Esophagus mucosa (tissue), 1 donor: ENCODE data around the gene BEND5. TPM values are rescaled to one million over a fixed set of nuclear protein-coding genes. Genes with fewer than 3 reads are reported as not detected.

Source experiments
- ATAC-seq: fragments of 200-7000 bp; cut with Tn5 transposase; one replicate; pipeline ENCODE4 v1.9.1; 2020
- total RNA-seq: library from RNA; stranded (reverse); gene quantifications from one replicate; pipeline ENCODE4 v1.2.4, GENCODE V29; 2023
- donor health status: DM: yes; HTN: yes; CAD: no.

Gene BEND5
- total RNA-seq, 1 donor from 2014 or later, result 0.24 TPM

DNA sequence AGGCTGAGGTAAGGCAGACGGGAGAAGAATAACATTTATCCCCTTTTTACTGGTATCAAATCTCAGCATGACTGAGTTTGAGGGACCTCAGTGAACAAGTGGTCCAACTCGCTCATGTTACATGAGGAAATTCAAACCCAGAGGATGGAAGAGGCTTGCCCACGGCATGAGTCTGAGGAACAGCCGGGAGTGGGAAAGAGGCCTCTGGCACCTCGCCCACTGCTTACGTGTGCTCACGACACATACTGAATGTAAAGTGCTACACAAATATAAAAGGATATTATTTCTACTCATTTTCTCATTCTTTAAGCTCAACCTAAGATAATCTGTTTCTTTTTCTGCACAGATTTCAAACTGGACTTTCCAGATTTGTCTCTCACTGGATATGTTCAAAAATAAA, 14.7 kb downstream of the BEND5 start:
- ATAC-seq, result no peak

DNA sequence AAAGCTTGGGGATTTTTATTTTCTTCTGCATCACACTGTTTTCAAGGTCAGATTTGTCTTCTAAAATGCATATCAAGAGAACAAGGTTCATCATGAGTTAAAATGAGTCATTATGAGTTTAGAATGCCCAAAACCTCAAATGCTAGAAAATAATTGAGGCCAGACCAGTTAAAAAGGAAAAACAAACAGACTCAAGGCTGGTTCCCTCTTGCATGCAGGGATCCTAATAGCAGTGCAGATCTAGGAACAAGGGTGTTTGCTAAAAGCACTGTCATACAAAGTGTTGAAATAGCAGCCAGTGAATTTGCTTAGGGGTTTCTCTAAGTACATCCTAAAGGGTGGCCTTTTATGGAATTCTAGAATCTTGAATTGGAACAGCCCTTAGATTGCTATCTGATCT, 15.3 kb downstream of the BEND5 start:
- ATAC-seq, result no peak

DNA sequence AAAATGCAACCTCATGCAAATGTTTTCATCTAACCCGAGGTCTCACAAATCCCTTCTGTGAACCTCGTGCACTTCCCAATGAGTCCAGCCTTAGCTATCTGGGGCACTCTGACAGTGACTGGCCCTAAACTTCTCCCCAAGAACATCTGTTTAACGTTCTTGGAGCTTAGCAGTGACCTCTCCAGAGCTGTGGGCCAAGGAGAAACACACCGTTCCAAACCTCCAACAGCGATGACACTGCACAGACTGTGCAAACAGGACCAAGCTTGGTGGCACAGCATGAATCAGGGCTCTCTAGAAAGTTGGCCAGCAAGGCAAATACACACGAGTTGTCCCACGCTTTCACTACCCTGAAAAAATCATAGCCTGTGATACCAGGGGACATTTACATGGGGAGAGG, 15.8 kb downstream of the BEND5 start:
- no peak for ATAC-seq

DNA sequence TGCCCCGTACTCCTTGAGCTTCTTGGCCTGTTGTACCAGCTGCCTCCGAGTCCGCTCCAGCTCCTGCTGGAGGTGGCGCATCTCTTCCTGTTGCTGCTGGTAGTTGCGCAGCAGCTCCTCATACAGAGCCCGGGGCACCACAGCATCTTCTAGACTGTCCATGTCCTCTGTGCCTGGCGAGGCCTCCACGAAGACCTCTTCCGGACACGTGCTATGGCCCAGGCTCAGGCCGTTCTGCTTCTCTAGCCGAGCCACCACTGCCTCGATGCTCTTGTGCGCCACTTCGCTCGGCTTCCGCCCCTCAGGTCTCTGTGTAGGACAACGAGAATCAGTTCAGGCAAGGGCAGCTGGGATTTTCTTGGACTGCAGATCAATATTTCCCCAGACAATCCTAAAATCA, 17.7 kb downstream of the BEND5 start:
- no peak for ATAC-seq

DNA sequence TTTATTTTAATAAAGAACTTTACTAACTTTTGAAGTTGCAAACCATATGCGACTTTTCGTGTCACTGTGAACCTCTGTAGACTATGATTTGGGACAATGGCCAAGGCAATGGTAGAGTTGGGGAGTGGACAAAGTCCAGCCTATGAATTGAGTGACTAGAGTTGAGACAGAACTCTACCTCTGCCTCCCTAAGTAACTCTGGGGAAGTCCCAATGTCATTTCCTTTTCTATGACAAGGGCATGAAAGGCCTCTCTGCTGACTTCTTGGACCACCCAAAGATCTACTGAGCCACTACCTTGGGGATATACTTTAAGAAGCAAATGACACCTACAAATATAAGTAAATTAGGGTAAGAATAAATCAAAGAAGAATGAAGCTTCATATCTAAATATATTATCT, 19.3 kb downstream of the BEND5 start:
- no peak for ATAC-seq

DNA sequence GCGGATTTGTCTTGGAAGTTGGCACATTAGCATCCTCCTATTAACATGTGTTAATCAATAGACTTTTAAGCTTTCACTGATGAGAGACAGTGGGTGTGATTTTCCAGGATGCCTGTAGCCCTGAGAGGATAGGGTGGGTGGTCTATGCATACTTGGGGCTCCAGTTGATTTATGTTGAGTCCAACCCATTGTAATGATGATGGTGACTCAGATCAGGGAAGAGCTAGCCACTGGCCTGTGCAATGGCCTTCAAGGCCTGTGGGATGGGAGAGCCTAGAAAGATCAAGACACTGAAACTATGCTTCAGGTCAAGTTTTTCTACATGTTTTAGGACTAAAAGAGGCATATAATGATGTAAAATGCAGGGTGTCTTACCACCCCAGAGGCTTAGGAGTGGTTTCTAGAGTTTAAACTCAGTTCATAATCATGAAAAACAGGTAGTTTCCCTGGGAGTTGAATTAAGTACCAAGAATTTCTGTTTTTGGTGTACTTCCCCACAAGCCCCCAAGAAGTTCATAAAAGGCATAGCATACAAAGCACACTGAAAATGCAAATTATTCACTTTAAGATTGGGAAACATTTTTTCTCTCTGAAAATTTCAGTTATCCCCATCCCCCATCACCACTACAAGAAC, 19.9 kb downstream of the BEND5 start:
- ATAC-seq, result no peak

DNA sequence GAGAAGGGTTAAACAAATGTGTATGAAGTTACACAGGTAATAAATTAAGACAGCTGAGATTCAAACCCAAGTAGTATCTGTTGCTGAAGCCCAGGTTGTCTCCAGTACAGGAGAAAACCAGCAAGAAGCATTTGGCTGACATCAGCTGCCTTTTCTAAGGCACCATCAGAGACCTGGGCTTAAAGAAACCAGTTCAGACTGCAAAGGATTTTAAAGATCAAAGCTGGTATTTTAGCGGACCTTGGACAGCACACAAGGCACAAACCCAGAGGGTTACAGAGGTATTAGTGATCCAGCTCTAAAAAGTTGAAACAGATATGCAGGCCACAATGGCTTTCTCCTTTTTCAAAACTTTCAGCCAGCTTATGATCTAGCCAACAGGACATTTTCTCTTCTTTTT, 23.4 kb downstream of the BEND5 start:
- no peak for ATAC-seq

DNA sequence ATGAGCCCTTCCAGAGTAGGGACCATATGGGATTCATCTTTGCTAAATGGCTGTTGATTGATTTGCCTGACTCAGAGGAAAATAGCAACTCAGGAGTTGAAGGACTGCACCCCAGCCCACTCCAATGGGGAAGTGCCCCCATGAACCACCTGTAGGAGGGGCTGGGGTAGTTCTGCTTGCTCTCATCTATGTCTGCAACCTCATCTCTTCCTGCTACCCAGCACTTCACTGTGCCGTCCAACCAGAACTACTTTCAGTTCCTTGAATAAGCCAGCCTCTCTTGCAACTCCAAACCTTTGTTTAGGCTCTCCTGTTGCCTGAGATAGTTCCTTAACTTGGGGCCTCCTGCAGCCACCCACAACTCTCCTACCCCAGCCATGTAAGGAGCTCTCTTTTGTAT, 26.6 kb downstream of the BEND5 start:
- peak; percentile 44 for ATAC-seq

DNA sequence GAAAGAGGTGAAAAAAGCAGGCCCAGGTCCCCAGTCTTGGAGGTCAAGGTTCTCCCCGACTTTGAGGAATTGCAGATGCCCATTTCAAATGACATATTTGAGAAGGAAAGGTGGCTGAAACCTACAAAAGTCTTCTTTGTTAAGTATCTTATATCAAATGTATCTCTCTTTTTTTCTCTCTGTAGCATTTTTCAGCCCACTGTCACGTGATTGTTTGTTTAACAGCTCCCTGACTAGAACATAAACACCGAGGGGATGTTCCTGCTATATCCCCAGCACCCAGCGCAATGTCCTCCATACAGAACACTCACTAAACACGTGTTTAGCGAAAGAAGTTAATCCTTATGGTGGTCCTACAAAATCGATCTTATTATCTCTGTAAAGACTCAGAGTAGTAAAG, 27.6 kb downstream of the BEND5 start:
- ATAC-seq, result no peak

DNA sequence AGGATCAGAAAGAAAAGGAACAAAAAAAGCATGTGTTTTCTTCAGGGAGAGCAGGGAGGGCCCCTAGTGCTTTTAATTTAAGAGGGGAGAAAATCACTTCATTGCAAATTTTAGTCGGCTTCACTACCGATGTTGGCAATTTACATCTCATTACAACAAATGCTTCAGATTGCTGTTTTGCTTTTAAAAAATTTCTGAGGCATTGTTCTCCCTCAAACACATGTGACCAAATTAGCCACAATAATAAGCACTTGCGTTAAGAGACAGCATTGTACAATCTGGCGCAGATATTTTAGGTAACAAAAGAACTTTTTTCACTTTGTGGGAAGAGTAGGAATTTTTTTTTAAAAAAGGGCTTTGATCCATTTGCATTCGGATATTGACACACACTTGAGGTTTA, 29.8 kb downstream of the BEND5 start:
- no peak for ATAC-seq

DNA sequence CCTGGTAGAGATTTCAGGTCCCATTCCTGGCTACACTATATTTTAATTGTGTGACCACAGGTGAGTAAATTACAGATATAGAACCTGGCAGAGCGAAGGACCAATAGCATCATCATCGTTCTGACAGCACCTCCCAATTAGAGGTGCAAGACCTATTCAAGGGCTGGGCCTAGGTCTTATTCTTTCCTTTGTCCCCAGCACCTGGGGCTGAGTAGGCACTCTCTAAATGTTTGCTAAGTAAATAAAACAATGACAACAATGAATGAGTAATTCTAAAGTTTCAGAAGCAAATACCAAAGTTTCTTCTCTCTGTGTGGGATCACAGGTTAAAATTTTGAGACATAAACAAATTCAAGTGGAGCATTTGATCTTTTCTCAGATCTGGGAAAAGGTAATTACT, 32.7 kb downstream of the BEND5 start:
- no peak for ATAC-seq

DNA sequence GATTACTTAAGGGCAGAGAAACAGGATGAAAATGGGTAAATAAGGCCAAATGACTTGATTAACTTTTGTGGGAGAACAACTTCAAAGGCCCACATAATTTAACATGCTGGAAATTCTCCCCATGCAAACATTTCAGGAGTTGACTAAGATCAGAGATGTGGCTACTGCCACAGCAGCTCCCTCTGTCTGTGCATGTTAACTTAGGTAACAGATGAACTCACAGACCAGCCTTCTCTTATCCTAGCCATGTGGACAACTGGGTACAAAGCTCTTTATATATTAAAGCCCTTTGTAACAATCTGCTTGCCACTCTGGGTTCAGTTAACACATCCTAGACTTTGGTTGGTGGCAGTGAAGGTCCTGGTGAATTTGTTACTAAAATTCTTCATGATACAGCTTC, 33.2 kb downstream of the BEND5 start:
- no peak for ATAC-seq

DNA sequence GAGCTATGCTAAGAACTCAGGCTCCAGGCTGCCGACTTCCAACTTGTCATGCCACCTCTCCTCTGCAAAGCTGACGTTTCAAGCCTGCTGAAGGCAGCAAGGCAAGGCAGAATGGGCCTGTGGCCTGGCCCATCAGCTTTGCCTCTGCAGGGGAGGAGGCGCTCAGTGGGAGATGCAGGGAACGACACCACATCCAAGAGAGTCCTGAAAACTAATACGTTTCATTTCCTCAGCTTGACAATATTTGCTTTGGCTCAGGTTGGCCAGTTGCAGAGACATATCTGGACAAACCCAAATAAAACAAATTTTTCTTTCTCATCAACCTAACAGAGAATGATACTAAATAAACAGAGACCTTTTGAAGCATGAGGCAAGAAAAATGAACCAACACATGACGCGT, 35.3 kb downstream of the BEND5 start:
- ATAC-seq, result no peak

DNA sequence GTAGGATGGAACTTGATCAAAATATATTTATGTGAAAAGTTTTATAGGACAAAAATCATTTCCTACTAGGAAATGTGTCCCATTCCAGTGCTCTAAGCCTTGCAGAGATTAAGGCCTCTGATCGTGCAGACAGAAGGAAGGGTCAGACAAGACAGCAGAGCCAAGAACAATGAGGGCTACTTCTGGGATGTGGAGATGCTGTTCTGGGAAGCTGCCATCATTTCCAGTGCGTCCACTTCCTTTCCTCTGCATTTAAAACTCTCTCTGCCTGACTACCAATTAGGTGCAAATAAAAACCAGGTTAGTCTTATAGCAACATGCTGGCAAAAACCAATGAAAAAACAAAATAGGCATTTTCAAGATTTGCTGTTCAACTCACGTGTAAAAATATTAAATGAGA, 36.1 kb downstream of the BEND5 start:
- no peak for ATAC-seq

DNA sequence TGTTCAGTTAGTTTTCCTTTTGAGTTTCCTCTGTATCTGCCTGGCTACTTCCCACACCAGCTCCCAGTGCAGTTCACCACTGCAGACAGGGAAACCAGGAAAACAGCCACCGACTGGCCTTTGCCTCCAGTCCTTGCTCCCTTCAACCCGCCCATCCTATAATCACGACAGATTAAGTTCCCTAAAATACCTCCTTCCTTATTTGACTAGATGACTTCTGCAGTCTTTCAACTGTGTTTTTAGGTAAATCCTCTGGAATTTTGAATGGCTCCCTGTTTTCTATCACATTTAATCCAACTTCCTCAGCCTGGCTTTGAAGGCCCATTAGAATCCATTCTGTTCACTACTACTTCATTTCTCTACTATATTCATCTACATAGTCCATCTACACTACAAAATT, 37.6 kb downstream of the BEND5 start:
- ATAC-seq, result no peak

DNA sequence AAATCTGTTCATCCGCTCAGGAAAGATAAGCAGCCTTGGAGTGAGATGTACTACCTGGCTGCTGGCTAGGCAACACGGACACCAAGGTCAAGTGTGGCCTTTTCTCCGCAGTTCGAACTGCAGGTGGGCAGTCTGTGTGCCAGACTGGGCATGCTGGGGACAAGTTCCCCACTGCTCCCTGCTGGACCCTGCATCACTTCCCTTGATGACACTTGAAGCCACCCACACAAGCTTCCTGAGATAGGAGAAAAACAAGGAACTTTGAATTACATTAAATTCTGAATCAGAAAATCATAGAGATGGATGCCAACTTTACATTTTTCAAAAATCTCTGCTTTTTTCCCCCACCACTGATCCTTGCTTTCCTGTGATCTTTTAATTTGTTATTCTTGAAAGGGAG, 38.3 kb downstream of the BEND5 start:
- no peak for ATAC-seq

DNA sequence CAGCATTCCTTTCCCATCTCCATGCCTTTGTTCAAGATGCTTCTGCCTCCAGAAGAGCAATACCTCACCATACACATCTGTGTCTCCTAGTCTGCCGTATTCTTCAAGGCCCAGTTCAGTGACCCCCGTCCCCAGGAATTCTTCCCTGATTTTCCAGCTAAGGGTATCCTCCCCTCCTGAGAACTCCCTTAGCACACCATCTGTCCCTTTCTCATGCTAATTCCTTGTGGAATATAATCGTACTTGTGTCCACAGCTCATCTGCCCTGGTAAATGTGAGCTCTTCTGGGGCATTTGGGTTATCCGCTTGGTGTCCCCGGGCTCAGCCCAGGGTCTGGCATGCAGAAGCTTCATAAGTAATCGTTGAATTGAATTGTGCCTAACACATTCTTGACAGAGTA, 40.9 kb downstream of the BEND5 start:
- no peak for ATAC-seq

DNA sequence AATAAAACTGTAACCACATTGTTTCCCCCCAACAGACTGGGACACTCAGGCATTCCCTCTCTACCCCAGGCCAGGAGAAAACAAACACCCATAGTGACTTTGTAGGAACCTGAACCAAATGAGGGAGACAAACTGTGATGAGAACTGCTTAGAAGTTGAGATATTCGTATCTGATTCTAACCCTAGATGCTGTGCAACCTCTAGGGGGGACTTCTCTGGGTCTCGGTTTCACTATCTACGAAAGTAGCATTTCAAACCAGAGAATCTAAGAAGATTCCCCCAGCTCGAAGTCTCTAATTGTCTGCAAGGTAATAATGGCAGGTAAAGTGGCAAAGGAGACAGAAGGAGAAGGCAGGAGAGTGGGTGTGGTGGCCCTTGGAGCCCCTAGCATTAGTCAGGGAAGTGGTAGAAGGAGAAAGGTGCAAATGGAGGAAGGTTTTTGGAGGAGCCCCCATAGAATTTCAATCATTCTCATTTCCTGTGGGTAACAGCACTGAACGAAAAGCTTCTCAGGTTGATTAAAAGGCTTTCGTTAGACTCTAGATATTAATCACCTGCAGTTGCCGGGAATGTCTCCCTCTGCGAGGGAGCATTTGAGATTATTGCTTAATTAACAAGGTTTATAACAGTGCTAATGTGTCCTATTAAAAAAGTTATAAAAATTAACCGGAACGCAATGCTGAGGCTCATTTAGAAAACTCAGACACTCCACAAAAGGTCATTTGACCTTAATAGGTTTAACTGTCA, 46.4 kb downstream of the BEND5 start:
- ATAC-seq, result no peak

DNA sequence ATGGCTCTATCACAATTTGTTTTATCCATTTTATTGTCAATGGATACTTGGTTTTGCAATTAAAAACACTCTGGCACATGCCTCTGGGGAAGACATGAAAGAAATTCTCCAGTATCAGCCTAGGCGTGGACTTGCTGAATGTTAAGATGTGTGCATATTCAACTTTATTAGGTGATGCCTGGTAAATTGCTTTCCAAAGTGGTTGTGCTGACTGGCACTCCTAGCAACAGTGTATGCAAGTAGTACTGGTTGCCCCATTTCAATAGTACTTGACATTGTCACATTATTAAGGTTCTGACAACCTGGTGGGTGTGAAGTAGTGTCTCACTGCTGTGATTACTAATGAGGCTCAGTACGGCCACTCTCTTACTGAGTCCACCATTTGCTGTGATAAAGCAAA, 48.1 kb downstream of the BEND5 start:
- no peak for ATAC-seq

DNA sequence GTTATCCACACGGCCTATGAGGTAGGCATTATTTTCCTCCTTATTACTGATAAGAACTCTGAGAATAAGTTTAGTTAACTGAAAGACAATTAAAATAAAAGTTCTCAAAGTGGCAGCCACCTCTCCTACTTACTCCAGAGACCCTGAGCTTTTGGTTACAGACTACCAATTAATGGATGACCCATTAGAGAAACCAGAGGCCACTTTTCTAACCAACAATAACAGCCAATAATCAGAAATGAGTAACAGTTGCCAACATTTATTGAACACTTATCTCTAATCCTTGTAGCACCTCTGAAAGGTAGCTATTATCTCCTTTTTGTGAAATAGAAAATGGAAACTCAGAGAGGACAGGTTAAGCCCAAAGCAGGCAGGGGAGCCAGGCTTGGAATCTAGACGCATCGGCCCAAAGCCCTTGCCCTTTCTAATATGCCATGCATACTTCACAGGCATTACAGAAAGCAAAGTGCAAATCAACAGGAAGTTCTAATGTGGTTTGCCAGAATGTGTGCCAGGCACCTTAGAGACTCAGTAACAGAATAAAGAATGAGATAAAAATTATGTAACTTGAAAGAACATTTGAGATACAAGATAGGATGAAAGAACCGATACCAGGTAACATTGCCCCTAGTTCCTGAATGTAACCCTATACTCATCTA, 50.0 kb downstream of the BEND5 start:
- ATAC-seq, result no peak

DNA sequence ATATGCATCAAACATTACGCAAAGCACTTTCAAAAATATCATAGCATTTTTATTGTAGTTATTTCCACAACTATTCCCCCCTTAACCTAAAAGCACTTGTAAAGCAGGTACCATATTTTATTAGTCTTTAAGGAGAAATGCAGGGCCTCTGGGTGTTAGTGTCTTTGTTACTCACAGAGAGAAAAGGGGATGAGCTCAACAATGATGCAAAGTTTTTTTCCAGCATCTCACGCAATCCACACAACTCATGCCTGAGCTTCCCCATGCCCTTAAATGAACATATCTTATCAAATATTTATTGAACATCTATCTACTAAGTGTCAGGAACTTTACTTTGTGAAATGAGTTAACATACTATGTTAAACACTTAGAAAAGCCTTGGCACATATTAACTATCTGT, 50.6 kb downstream of the BEND5 start:
- ATAC-seq, result no peak

DNA sequence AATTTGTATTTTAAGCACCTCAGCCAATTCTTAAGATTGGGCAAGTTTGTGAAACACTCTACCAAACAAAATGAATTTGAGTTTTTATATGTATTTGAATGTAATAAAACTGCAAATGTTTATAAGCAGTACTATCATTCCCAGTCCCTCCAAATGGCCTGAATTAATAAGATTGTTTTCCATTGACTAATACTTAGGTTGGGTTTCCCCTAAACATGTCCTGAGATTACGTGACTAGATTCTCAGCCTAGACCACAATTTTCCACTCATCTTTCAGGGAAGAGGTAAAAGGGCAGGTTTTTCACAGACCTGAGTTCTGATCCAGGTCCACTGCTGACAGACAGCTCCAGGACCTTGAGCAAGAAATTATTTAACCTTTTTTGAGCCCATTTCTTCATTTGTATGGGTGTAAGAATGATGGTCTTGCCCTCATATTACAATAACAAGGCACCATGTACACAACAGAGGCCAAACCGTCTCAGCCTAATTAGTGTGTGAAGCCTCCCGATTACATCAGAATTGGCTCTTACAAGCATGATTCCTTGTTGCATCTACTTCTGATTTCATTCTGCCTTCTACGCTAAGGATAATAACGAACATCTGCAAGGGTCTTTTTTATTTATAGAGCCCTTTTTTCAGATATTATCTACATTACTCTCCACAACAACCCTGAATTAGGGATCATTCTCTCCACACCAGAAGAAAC, 51.2 kb downstream of the BEND5 start:
- ATAC-seq, result no peak

DNA sequence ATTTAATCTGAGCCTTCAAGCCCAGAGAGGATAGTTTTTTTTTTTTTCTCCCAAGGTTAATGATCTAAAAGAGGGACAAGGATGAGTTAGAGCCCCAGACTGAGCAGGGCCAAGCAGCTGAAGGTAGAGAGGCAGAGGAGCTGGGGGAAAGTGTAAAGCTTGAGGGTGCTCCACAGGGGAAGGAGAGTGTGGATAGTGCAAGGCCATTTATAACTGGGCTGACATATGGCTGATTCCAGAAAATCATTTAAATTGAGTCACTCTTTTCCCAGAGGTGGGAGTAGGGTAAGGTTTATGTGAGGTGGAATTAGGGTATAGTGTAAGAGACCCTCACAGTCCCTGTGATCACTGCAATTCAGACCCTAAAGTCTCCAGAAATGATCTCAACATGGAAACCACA, 55.8 kb downstream of the BEND5 start:
- no peak for ATAC-seq

DNA sequence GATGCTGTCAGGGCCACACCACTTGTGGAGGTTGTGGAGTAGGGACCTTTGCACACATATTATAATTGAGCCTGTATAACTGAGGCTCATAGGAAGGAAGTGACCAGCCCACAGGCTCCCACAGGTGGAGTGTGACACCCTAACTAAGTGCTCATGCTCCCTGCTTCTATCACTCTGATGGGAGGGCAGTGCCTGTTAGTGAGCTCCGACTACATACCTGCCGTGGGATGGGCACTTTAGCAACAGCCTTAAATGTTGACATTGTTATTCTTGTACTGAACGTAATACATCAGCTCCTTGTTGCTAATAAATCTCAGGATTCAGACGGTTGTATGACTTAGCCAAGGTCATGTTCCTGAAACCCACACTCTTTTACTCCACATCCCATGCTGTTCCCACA, 58.0 kb downstream of the BEND5 start:
- peak; percentile 43 for ATAC-seq
